ENCODE data around the gene PDZD8.

GRCh38 chr10:117272195-117273076 is 102.8 kb downstream of the PDZD8 start:
- TF ChIP-seq CTCF (IDR thresholded peaks at IDR 0.05) (no peak), POLR2AphosphoS5 (IDR thresholded peaks at IDR 0.05) (no peak)

Measured in prostate gland (tissue), 2 donors.